Tibial nerve (tissue), 4 donors: ENCODE measurements around the gene EFTUD2. TPM values are rescaled to one million over a fixed set of nuclear protein-coding genes. Genes with fewer than 3 reads are reported as not detected.
A peak's percentile ranks its signal among the peaks of the same experiment; 100 is the strongest.
"Not testable (repeated sequence)": the region's sequence is repeated elsewhere in the genome, so short reads cannot be mapped to it uniquely, and the experiment has no call there.

ENCODE experiments used
- DNase-seq, 2 donors: peaks; one replicate each; pipeline ENCODE4 v3.0.0-alpha.2; 2019; ENCODE audit warnings: low spot score in 2 of 2
- H3K27ac ChIP-seq, 4 donors: fragments of 200-600 bp; sonication (generic) in 3 of 4; one replicate each; pipeline ENCODE4 v1.5.1; 2017 to 2019; ENCODE audit warnings: mild to moderate bottlenecking in 1 of 4
- H3K27me3 ChIP-seq, 2 donors: fragments of 200-600 bp; sonication (generic) in 1 of 2; one replicate each; pipeline versions ENCODE4 v1.5.1 to v1.6.0; 2017 to 2019
- H3K36me3 ChIP-seq, 3 donors: fragments of 200-600 bp; sonication (generic); one replicate each; pipeline ENCODE4 v1.5.1; 2018 to 2019
- H3K4me1 ChIP-seq, 4 donors: fragments of 200-600 bp; sonication (generic) in 3 of 4; one replicate each; pipeline ENCODE4 v1.5.1; 2017 to 2019
- H3K4me3 ChIP-seq, 4 donors: fragments of 200-600 bp; sonication (generic) in 3 of 4; one replicate each; pipeline ENCODE4 v1.5.1; 2017 to 2019; ENCODE audit warnings: mild to moderate bottlenecking in 1 of 4, moderate library complexity in 1 of 4
- H3K9me3 ChIP-seq, 4 donors: fragments of 200-600 bp; sonication (generic) in 3 of 4; one replicate each; pipeline ENCODE4 v1.5.1; 2017 to 2019
- EP300 ChIP-seq, 2 donors: sonication (generic); formaldehyde crosslinking; IDR thresholded peaks; one replicate each; pipeline ENCODE4 v1.6.1; 2017; ENCODE audit warnings: antibody characterized with exemption in 2 of 2, mild to moderate bottlenecking in 1 of 2
- POLR2A ChIP-seq, 2 donors: fragments of 450-650 bp; IDR thresholded peaks; one replicate each; pipeline ENCODE4 v1.6.1; 2017; ENCODE audit warnings: antibody characterized with exemption in 2 of 2, mild to moderate bottlenecking in 2 of 2, moderate library complexity in 2 of 2
- WGBS, 2 donors: methylation state at CpG; one replicate each; pipeline ENCODE4 v1.1.5; 2018; 5-methylcytosine and 5-hydroxymethylcytosine counted together
- total RNA-seq, 4 donors: library from RNA; depleted of rRNA; stranded (reverse); fragments of >200 nt; gene quantifications; one replicate each; pipeline ENCODE4 v1.1.0, GENCODE V29; 2016
- TF ChIP-seq, protein P1 (sequence below), 5 experiments: fragments of 200-600 bp in 3 of 5; fragments of 450-650 bp in 2 of 5; sonication (generic) in 3 of 5; IDR thresholded peaks; one replicate each; pipeline ENCODE4 v1.5.1; 2016 to 2019; ENCODE audit warnings: antibody characterized with exemption in 5 of 5, mild to moderate bottlenecking in 3 of 5, moderate library complexity in 2 of 5

The EFTUD2 gene
- total RNA-seq, 4 donors from 2014 or later = 48.9 to 137 (median 57.0) TPM

DNA sequence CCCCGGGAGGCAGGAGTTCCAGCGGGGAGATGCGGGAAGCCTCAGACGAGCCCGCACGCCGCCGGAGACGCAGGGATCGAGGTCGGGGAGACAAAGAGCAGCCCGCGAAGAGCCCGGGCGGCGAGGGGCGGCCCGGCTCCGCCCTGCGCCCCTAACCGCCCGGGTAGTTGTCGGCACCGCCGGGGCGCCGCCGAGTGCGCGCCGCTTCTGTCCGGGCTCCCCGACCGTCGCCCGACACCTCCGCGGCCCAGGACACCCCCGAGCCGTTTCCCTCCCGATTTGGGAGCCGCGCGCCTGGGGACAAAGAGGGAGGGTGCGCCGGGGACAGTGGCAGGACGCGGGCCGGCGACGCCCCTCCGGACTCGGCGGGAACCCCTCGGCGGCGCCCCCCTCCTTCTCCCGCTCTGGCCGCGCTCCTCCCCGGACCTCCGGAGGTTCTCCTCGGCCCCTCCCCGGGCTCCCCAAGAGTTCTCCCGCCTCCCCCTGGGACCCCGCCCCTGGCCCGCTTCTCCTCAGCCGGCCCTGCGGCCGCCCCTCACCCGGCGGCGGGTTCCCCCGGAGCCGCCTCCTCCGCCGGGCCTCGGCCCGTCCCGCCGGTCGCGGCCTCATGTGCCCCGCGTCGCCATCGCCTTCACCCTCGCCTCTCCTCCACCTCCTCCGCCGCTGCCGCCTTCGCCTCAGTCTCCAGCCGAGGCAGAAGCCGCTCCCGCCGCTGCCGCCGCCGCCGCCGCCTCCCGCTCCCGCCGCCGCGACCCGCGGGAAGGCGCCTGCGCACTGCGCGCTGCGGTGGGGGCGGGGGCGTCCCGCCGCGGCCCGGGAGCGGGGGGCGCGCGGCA is 69.5 kb downstream of the EFTUD2 start, which contains the start of gene GJC1:
GJC1 (minus strand) TSS at position 765 of the 836 bp plus-strand sequence. CDS start 24,470 bp downstream, outside the sequence.
- peaks cover 0 to 22% (median 8%) of the 10 kb centered on the region in 4 donors for H3K4me1 ChIP-seq
- no peaks in the 10 kb centered on the region for H3K36me3 ChIP-seq
- no peaks in the 10 kb centered on the region for H3K9me3 ChIP-seq
- WGBS, 2 donors = 0 to 1% methylated on average over 20 to 74 of the region's 123 CpGs
- TF ChIP-seq, protein P1, sequence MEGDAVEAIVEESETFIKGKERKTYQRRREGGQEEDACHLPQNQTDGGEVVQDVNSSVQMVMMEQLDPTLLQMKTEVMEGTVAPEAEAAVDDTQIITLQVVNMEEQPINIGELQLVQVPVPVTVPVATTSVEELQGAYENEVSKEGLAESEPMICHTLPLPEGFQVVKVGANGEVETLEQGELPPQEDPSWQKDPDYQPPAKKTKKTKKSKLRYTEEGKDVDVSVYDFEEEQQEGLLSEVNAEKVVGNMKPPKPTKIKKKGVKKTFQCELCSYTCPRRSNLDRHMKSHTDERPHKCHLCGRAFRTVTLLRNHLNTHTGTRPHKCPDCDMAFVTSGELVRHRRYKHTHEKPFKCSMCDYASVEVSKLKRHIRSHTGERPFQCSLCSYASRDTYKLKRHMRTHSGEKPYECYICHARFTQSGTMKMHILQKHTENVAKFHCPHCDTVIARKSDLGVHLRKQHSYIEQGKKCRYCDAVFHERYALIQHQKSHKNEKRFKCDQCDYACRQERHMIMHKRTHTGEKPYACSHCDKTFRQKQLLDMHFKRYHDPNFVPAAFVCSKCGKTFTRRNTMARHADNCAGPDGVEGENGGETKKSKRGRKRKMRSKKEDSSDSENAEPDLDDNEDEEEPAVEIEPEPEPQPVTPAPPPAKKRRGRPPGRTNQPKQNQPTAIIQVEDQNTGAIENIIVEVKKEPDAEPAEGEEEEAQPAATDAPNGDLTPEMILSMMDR (IDR thresholded peaks at IDR 0.05) = no peak
- TF ChIP-seq EP300 (IDR thresholded peaks at IDR 0.05) (no peak), POLR2A (IDR thresholded peaks at IDR 0.05) (peak; percentile 14 to 41)
- no peak for DNase-seq
- peak within 1 kb of the TSS; percentile 35 to 72 (median 52) for H3K4me3 ChIP-seq
- H3K27ac ChIP-seq = peak within 1 kb of the TSS; percentile 45 to 86 (median 82)
- peaks cover 0 to 92% of the 10 kb centered on the region in 2 donors for H3K27me3 ChIP-seq

DNA sequence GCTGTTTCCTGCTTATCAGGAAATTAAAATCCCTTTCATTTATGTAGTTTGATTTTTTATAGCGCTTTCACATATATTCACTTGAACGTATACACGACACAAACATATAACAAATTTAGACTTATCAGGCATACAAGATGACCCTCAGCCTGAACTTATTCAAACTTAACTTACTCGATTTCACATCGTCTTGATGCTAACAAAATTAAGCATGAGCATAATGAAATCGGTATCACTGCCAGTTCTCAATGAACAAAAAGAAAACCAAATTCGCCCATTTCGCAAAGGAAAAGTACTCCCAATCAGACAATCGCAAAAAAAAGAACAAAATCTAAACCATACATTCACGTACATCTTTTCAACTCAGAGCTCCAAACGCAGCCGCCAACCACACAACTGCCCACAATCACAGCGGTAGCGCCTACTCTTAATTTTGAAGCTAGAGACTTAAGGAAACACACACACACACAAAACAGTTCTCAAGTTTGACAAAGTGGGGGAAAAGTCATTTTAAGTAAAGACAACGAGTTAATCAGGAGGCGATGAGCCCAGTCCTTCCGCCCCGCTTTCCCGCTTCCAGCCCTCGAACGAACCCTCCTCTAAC is 70.2 kb downstream of the EFTUD2 start:
- peaks cover 0 to 92% of the 10 kb centered on the region in 2 donors for H3K27me3 ChIP-seq
- H3K4me3 ChIP-seq = peak overlapping the region; percentile 35 to 72 (median 50)
- H3K27ac ChIP-seq = peak overlapping the region in 3 of 4 donors; percentile 77 to 86 (median 86)
- 2 to 3% methylated on average over 21 of the region's 21 CpGs for WGBS, 2 donors
- DNase-seq = no peak
- TF ChIP-seq, protein P1 (IDR thresholded peaks at IDR 0.05) = no peak
- TF ChIP-seq POLR2A (IDR thresholded peaks at IDR 0.05) (no peak), EP300 (IDR thresholded peaks at IDR 0.05) (peak in 1 of 2 donors; percentile 45)
- H3K36me3 ChIP-seq = no peaks in the 10 kb centered on the region
- peaks cover 0 to 22% (median 8%) of the 10 kb centered on the region in 4 donors for H3K4me1 ChIP-seq
- no peaks in the 10 kb centered on the region for H3K9me3 ChIP-seq

DNA sequence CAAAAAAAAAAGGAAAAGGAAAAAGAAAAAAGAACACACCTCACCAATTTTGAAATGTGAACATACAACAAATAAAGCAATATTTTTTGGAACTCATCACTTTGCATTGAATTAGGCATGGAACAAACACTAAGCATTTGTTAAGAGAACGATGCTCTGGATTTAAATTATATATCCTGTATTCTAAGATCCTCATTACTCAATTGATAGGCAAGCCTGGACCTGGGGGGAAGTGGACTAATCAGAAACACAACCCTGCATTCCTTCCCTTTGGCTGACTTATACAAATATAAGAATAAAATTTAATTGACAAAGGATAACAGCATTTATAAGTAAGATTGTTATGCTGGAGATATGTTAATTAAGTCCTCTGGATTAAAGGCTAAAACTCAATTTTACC is 71.4 kb downstream of the EFTUD2 start:
- 41% methylated on average over 1 of the region's 1 CpG for WGBS, 2 donors
- no peak for DNase-seq
- H3K36me3 ChIP-seq = no peaks in the 10 kb centered on the region
- peaks cover 0 to 22% (median 8%) of the 10 kb centered on the region in 4 donors for H3K4me1 ChIP-seq
- peaks cover 0 to 86% of the 10 kb centered on the region in 2 donors for H3K27me3 ChIP-seq
- TF ChIP-seq POLR2A (IDR thresholded peaks at IDR 0.05) = no peak
- TF ChIP-seq, protein P1 (IDR thresholded peaks at IDR 0.05) = no peak
- no peak for TF ChIP-seq EP300 (IDR thresholded peaks at IDR 0.05)
- H3K4me3 ChIP-seq = no peak overlapping the region
- H3K27ac ChIP-seq = no peak overlapping the region
- no peaks in the 10 kb centered on the region for H3K9me3 ChIP-seq

DNA sequence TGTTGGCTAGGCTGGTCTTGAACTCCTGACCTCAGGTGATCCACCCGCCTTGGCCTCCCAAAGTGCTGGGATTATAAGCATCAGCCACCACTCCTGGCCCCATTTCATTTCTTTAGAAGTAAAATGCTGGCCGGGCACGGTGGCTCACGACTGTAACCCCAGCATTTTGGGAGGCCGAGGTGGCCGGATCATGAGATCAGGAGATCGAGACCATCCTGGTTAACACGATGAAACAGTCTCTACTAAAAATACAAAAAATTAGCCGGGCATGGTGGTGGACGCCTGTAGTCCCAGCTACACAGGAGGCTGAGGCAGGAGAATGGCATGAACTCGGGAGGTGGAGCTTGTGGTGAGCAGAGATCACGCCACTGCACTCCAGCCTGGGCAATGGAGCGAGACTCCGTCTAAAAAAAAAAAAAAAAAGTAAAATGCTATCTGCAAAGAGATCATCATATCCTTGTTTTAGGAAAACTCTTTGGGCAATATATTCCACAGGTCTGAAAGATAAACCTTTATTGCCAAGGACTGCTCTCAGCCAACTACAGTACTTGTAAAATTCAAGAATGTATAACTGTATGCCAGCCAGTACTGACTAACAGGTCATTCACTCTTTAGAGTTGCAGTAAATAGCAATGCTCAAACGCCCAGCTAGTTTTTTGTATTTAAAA is 73.0 kb downstream of the EFTUD2 start:
- Histone ChIP-seq H3K4me1 (peaks cover 0 to 22% (median 8%) of the 10 kb centered on the region in 4 donors), H3K27me3 (peaks cover 0 to 70% of the 10 kb centered on the region in 2 donors), H3K36me3 (no peaks in the 10 kb centered on the region), H3K4me3 (no peak overlapping the region), H3K27ac (peak overlapping the region in 1 of 4 donors; percentile 38), H3K9me3 (no peaks in the 10 kb centered on the region)
- DNase-seq = no peak
- 87% methylated on average over 15 of the region's 15 CpGs for WGBS, 2 donors
- TF ChIP-seq POLR2A (IDR thresholded peaks at IDR 0.05) = no peak
- TF ChIP-seq, protein P1 (IDR thresholded peaks at IDR 0.05) = no peak
- no peak for TF ChIP-seq EP300 (IDR thresholded peaks at IDR 0.05)

DNA sequence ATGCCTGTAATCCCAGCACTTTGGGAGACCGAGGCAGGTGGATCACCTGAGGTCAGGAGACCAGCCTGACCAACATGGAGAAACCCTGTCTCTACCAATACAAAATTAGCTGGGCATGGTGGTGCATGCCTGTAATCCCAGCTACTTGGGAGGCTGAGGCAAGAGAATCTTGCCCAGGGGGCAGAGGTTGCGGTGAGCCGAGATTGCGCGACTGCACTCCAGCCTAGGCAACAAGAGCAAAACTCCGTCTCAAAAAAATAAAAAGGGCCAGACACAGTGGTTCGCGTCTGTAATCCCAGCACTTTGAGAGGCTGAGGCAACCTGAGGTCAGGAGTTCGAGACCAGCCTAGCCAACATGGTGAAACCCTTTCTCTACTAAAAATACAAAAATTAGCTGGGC is 74.0 kb downstream of the EFTUD2 start:
- 93 to 95% methylated on average over 9 of the region's 9 CpGs for WGBS, 2 donors
- not testable (repeated sequence) for H3K4me3 ChIP-seq, DNase-seq, H3K9me3 ChIP-seq, H3K36me3 ChIP-seq, H3K27ac ChIP-seq
- H3K27me3 ChIP-seq = peaks cover 0 to 65% of the 10 kb centered on the region in 2 donors
- peaks cover 0 to 18% (median 5%) of the 10 kb centered on the region in 4 donors for H3K4me1 ChIP-seq
